NK-92 (cell line): ENCODE measurements around the gene SERPINB1.
"Not testable (repeated sequence)": the region's sequence is repeated elsewhere in the genome, so short reads cannot be mapped to it uniquely, and the experiment has no call there.

Experiments
- DNase-seq: peaks from one replicate; lab custom pipeline; 2025; ENCODE audit not compliant: unreplicated experiment; lab: John Stamatoyannopoulos, UW

Gene SERPINB1

GRCh38 chr6:2818593-2818992 is 23.1 kb downstream of the SERPINB1 start:
- DNase-seq = no peak

- no peak for DNase-seq
These were observed 23.7 kb downstream of the SERPINB1 start for GRCh38 chr6:2817903-2818443.

GRCh38 chr6:2816158-2816557 is 25.5 kb downstream of the SERPINB1 start:
- DNase-seq = no peak

GRCh38 chr6:2812695-2813094 is 29.0 kb downstream of the SERPINB1 start:
- no peak for DNase-seq

- no peak for DNase-seq
These were observed 31.5 kb downstream of the SERPINB1 start for GRCh38 chr6:2810092-2810671.

GRCh38 chr6:2809015-2809414 is 32.6 kb downstream of the SERPINB1 start:
- no peak for DNase-seq

- no peak for DNase-seq
These were observed 34.1 kb downstream of the SERPINB1 start for GRCh38 chr6:2807342-2808090.

- no peak for DNase-seq
These were observed 35.0 kb downstream of the SERPINB1 start for GRCh38 chr6:2806644-2807043.

- DNase-seq = no peak
These were observed 36.6 kb downstream of the SERPINB1 start for GRCh38 chr6:2805031-2805430.

- DNase-seq = no peak
These were observed 37.1 kb downstream of the SERPINB1 start for GRCh38 chr6:2804516-2804915.

- no peak for DNase-seq
These were observed 37.8 kb downstream of the SERPINB1 start for GRCh38 chr6:2803731-2804429.

GRCh38 chr6:2802521-2803060 is 39.1 kb downstream of the SERPINB1 start:
- DNase-seq = no peak

GRCh38 chr6:2801687-2802086 is 40.0 kb downstream of the SERPINB1 start:
- not testable (repeated sequence) for DNase-seq

- DNase-seq = no peak
These were observed 40.9 kb downstream of the SERPINB1 start for GRCh38 chr6:2800552-2801316.

- DNase-seq = no peak
These were observed 41.6 kb downstream of the SERPINB1 start for GRCh38 chr6:2799936-2800527.

GRCh38 chr6:2798586-2799134 is 43.0 kb downstream of the SERPINB1 start:
- no peak for DNase-seq

GRCh38 chr6:2797564-2798031 is 44.1 kb downstream of the SERPINB1 start:
- DNase-seq = no peak

GRCh38 chr6:2796861-2797260 is 44.8 kb downstream of the SERPINB1 start:
- DNase-seq = no peak

GRCh38 chr6:2795956-2796355 is 45.7 kb downstream of the SERPINB1 start:
- no peak for DNase-seq

- DNase-seq = no peak
These were observed 46.5 kb downstream of the SERPINB1 start for GRCh38 chr6:2795162-2795561.
